Heart right ventricle (tissue), 16 donors: ENCODE data around the gene AGAP2. TPM values are rescaled to one million over a fixed set of nuclear protein-coding genes. Genes with fewer than 3 reads are reported as not detected.

Experiments used
- ATAC-seq, 8 donors: fragments of 200-7000 bp; cut with Tn5 transposase; one replicate each; pipeline ENCODE4 v1.9.1; 2020; ENCODE audit warnings: mild to moderate bottlenecking in 8 of 8, moderate library complexity in 8 of 8, moderate number of reproducible peaks in 1 of 8
- DNase-seq, 2 donors: peaks; one replicate each; pipeline ENCODE4 v3.0.0-alpha.2; 2020
- H3K27ac ChIP-seq, 10 donors: fragments of 200-600 bp; sonication (generic) in 2 of 10; one replicate each; pipeline versions ENCODE4 v1.5.0 to v1.8.0; 2020 to 2022; ENCODE audit warnings: mild to moderate bottlenecking in 3 of 10
- H3K27me3 ChIP-seq, 7 donors: fragments of 200-600 bp; one replicate each; pipeline ENCODE4 v1.8.0; 2021 to 2022; ENCODE audit warnings: mild to moderate bottlenecking in 2 of 7
- H3K36me3 ChIP-seq, 9 donors: fragments of 200-600 bp; sonication (generic) in 1 of 9; one replicate each; pipeline versions ENCODE4 v1.5.0 to v1.8.0; 2020 to 2022; ENCODE audit warnings: mild to moderate bottlenecking in 2 of 9
- H3K4me1 ChIP-seq, 9 donors: fragments of 200-600 bp; sonication (generic) in 1 of 9; one replicate each; pipeline versions ENCODE4 v1.5.0 to v1.8.0; 2020 to 2022; ENCODE audit warnings: mild to moderate bottlenecking in 4 of 9
- H3K4me3 ChIP-seq, 10 donors: fragments of 200-600 bp; sonication (generic) in 2 of 10; one replicate each; pipeline versions ENCODE4 v1.5.0 to v1.8.0; 2020 to 2022; ENCODE audit warnings: mild to moderate bottlenecking in 7 of 10, moderate library complexity in 2 of 10
- H3K9me3 ChIP-seq, 11 donors: fragments of 200-600 bp in 10 of 11; sonication (generic) in 2 of 11; one replicate each; pipeline versions ENCODE4 v1.5.0 to v1.8.0; 2013 to 2022; ENCODE audit warnings: mild to moderate bottlenecking in 2 of 11, control low read depth in 1 of 11, moderate library complexity in 1 of 11
- CTCF ChIP-seq, 9 donors: fragments of 200-600 bp; sonication (generic) in 2 of 9; IDR thresholded peaks; one replicate each; pipeline versions ENCODE4 v1.5.0 to v1.8.0; 2021 to 2022; ENCODE audit warnings: antibody characterized with exemption in 9 of 9, mild to moderate bottlenecking in 5 of 9, moderate library complexity in 1 of 9
- WGBS, 2 donors: extraction: QIAGEN DNeasy Blood & Tissue Kit; methylation state at CpG; one replicate each; pipeline ENCODE4 v1.1.7; 2013; ENCODE audit warnings: inconsistent platforms in 1 of 2; 5-methylcytosine and 5-hydroxymethylcytosine counted together
- intact Hi-C, 10 donors: fragments of 100-400 bp; cut with DNase I; formaldehyde crosslinking; loops; one replicate each; pipeline versions ENCODE4 v1.11.1 to v1.14.2; 2022
- polyA plus RNA-seq, 2 donors: library from polyadenylated mRNA; stranded (reverse); fragments of 200-250 nt; gene quantifications; one replicate each; pipeline ENCODE4 v1.2.3, GENCODE V29; 2013
- total RNA-seq, 10 donors: library from RNA; stranded (reverse); fragmentation: NEBNext Ultra II Directional in 3 of 10; extraction: Animal tissue kit (Norgen Biotek cat#: 25700) in 3 of 10; gene quantifications; one replicate each; pipeline versions ENCODE4 v1.2.1 to v1.2.4, GENCODE V29; 2021 to 2023
- donor health status: Arrhythmogenic right ventricular cardiomyopathy.
- donor health status: ischemic (EF 13 %, LVEDD 7.1; RV severe dilation, severe dysfunction).
- donor health status: healthy with polysubstance abuse.
- donor health status: DM: no; HTN: yes; CAD: no.
- donor health status: DM: no; HTN: no; CAD: no.
- donor health status: ischemic (EF 25% LVEDD 6.9; RV normal size, moderate dysfunction).
- donor health status: ischemic (EF 25% LVEDD 5.7; RV mildly dilated, moderate dysfunction).
- donor health status: healthy.
- donor health status: DM: yes; HTN: yes; CAD: no.
- donor health status: Ischemic cardiomyopathy.
- donor health status: ischemic (EF 35%, LVEDD 5.7; RV mildly dilated, moderate dysfunction).
- donor health status: nonischemic (EF 11% LVEDD 7.7; RV severe dilation, severe dysfunction).
- donor health status: DM: yes; HTN: yes; CAD: no.
- donor health status: PGD.
- donor health status: ischemic (EF 29% LVEDD 5.4; RV normal size, mild dysfunction).
- donor health status: nonischemic (EF 23%, LVEDD 6.1; RV moderate dilation, normal function).

Gene AGAP2
- total and polyA plus RNA-seq, 12 donors, result 3.4 to 17.3 (median 6.6) TPM

GRCh38 chr12:57744194-57744776, 5.7 kb upstream of the AGAP2 start:
- WGBS, 2 donors, result 10 to 13% methylated on average over 21 of the region's 21 CpGs

GRCh38 chr12:57743769-57744168, 5.2 kb upstream of the AGAP2 start:
- peak overlapping the region in 5 of 10 donors; percentile 91 to 99 (median 96) for H3K27ac ChIP-seq
- no peaks in the 10 kb centered on the region for H3K9me3 ChIP-seq
- ATAC-seq, result no peak
- intact Hi-C loops, result no loop called here
- peak overlapping the region in 3 of 10 donors; percentile 58 to 90 (median 88) for H3K4me3 ChIP-seq
- H3K36me3 ChIP-seq, result peaks cover 0 to 28% (median 19%) of the 10 kb centered on the region in 9 donors
- H3K4me1 ChIP-seq, result peaks cover 0 to 53% (median 18%) of the 10 kb centered on the region in 9 donors
- no peak for TF ChIP-seq CTCF (IDR thresholded peaks at IDR 0.05)
- no peak for DNase-seq
- H3K27me3 ChIP-seq, result peaks cover 0 to 25% (median 15%) of the 10 kb centered on the region in 7 donors
- 89 to 93% methylated on average over 2 of the region's 2 CpGs for WGBS, 2 donors

More at GRCh38 chr12:57744194-57744776, 5.7 kb upstream of the AGAP2 start:
- Histone ChIP-seq H3K9me3 (no peaks in the 10 kb centered on the region), H3K36me3 (peaks cover 0 to 33% (median 24%) of the 10 kb centered on the region in 9 donors), H3K27ac (peak overlapping the region; percentile 91 to 99 (median 96)), H3K4me1 (peaks cover 0 to 48% (median 15%) of the 10 kb centered on the region in 9 donors), H3K27me3 (peaks cover 0 to 19% (median 9%) of the 10 kb centered on the region in 7 donors), H3K4me3 (peak overlapping the region; percentile 58 to 98 (median 88))
- ATAC-seq, result peak; percentile 26 to 74 (median 67)
- intact Hi-C loops, result no loop called here
- no peak for TF ChIP-seq CTCF (IDR thresholded peaks at IDR 0.05)
- peak; percentile 64 to 76 for DNase-seq

- H3K27me3 ChIP-seq, result peaks cover 9 to 41% (median 31%) of the 10 kb centered on the region in 7 donors
- H3K36me3 ChIP-seq, result peaks cover 0 to 17% (median 6%) of the 10 kb centered on the region in 9 donors
- no peak for ATAC-seq
- TF ChIP-seq CTCF (IDR thresholded peaks at IDR 0.05), result peak in 1 of 9 donors; percentile 24
- no peak for DNase-seq
- 45 to 53% methylated on average over 14 of the region's 14 CpGs for WGBS, 2 donors
- peaks cover 11 to 67% (median 33%) of the 10 kb centered on the region in 9 donors for H3K4me1 ChIP-seq
- H3K27ac ChIP-seq, result peak overlapping the region in 9 of 10 donors; percentile 7 to 86 (median 60)
- no peaks in the 10 kb centered on the region for H3K9me3 ChIP-seq
- H3K4me3 ChIP-seq, result peak overlapping the region in 6 of 10 donors; percentile 7 to 58 (median 20)
- intact Hi-C loops, result no loop called here
These were observed 3.5 kb upstream of the AGAP2 start for GRCh38 chr12:57741844-57742738.

GRCh38 chr12:57741413-57741789, 2.9 kb upstream of the AGAP2 start:
- intact Hi-C loops, result no loop called here
- peaks cover 13 to 48% (median 38%) of the 10 kb centered on the region in 7 donors for H3K27me3 ChIP-seq
- H3K27ac ChIP-seq, result peak overlapping the region in 7 of 10 donors; percentile 19 to 86 (median 64)
- peak in 3 of 8 donors; percentile 5 to 12 (median 9) for ATAC-seq
- peaks cover 0 to 14% (median 0%) of the 10 kb centered on the region in 9 donors for H3K36me3 ChIP-seq
- peak overlapping the region in 6 of 10 donors; percentile 7 to 58 (median 20) for H3K4me3 ChIP-seq
- no peaks in the 10 kb centered on the region for H3K9me3 ChIP-seq
- 71% methylated on average over 1 of the region's 1 CpG for WGBS, 2 donors
- DNase-seq, result peak in 1 of 2 donors; percentile 60
- peaks cover 16 to 74% (median 39%) of the 10 kb centered on the region in 9 donors for H3K4me1 ChIP-seq
- TF ChIP-seq CTCF (IDR thresholded peaks at IDR 0.05), result no peak
